NCI-H345 treated with DMSO at 0.1 percent for 48 hours (cell line): ENCODE measurements around the gene GPR62.
"Not testable (repeated sequence)": the region's sequence is repeated elsewhere in the genome, so short reads cannot be mapped to it uniquely, and the experiment has no call there.

ENCODE experiments used
- DNase-seq: peaks from one replicate; lab custom pipeline; 2025; ENCODE audit not compliant: unreplicated experiment; lab: John Stamatoyannopoulos, UW

Gene GPR62

GRCh38 chr3:51955175-51955892 is at the start of gene GPR62:
Gene GPR62, plus strand, starts transcription at chr3:51955381. Its CDS starts 272 bp downstream, at chr3:51955653.
- no peak for DNase-seq

GRCh38 chr3:51908026-51908425 is 47.2 kb upstream of the GPR62 start:
- no peak for DNase-seq

- no peak for DNase-seq
Measured at GRCh38 chr3:51916418-51916817, 38.8 kb upstream of the GPR62 start.

- no peak for DNase-seq
Measured at GRCh38 chr3:51921081-51921578, 34.1 kb upstream of the GPR62 start.

GRCh38 chr3:51927061-51927977 is 27.9 kb upstream of the GPR62 start:
- DNase-seq = no peak

GRCh38 chr3:51928438-51928837 is 26.7 kb upstream of the GPR62 start:
- no peak for DNase-seq

- DNase-seq = not testable (repeated sequence)
Measured at GRCh38 chr3:51928981-51929380, 26.2 kb upstream of the GPR62 start.

- no peak for DNase-seq
Measured at GRCh38 chr3:51929420-51930003, 25.7 kb upstream of the GPR62 start.

- no peak for DNase-seq
Measured at GRCh38 chr3:51930439-51930838, 24.7 kb upstream of the GPR62 start.

- DNase-seq = no peak
Measured at GRCh38 chr3:51931756-51932155, 23.4 kb upstream of the GPR62 start.

- DNase-seq = no peak
Measured at GRCh38 chr3:51932471-51933370, 22.5 kb upstream of the GPR62 start.

GRCh38 chr3:51933471-51934138 is 21.6 kb upstream of the GPR62 start:
- DNase-seq = no peak

- no peak for DNase-seq
Measured at GRCh38 chr3:51934139-51934850, 20.9 kb upstream of the GPR62 start.

- DNase-seq = no peak
Measured at GRCh38 chr3:51934991-51935885, 19.9 kb upstream of the GPR62 start.

GRCh38 chr3:51935886-51936755 is 19.1 kb upstream of the GPR62 start:
- DNase-seq = no peak

- no peak for DNase-seq
Measured at GRCh38 chr3:51937014-51937413, 18.2 kb upstream of the GPR62 start.
